IPS DF 6.9 (cell line): ENCODE results near the gene SPOCD1.

ENCODE experiments used
- DNase-seq: peaks from one replicate; pipeline ENCODE4 v3.0.0-alpha.2; 2013; ENCODE audit warnings: low read depth, low spot score
- H3K27ac ChIP-seq: one replicate; pipeline ENCODE4 v1.5.1; 2013; ENCODE audit warnings: low read length, control low read depth
- H3K27me3 ChIP-seq: 2 replicates; pipeline ENCODE4 v1.6.1; 2013; ENCODE audit warnings: mild to moderate bottlenecking, low read length; ENCODE audit not compliant: control insufficient read depth, insufficient read depth
- H3K36me3 ChIP-seq: 2 replicates; pipeline ENCODE4 v1.6.1; 2013; ENCODE audit warnings: low read length; ENCODE audit not compliant: control insufficient read depth, insufficient read depth
- H3K4me1 ChIP-seq: 2 replicates; pipeline ENCODE4 v1.6.1; 2013; ENCODE audit warnings: low read length; ENCODE audit not compliant: control insufficient read depth, insufficient read depth
- H3K4me3 ChIP-seq: 2 replicates; pipeline ENCODE4 v1.5.1; 2013; ENCODE audit warnings: mild to moderate bottlenecking, low read length
- H3K9me3 ChIP-seq: 2 replicates; pipeline ENCODE4 v1.6.1; 2013; ENCODE audit warnings: low read length, inconsistent platforms; ENCODE audit not compliant: control insufficient read depth, insufficient read depth
- WGBS: extraction: QIAGEN DNeasy Blood & Tissue Kit; methylation state at CpG from one replicate; pipeline ENCODE4 v1.1.7; 2013; ENCODE audit warnings: mixed read lengths, missing lambda C conversion rate; ENCODE audit not compliant: insufficient read length, insufficient coverage; 5-methylcytosine and 5-hydroxymethylcytosine counted together

The SPOCD1 gene

GRCh38 chr1:31815752-31816500 is at the start of gene SPOCD1:
Gene SPOCD1, minus strand, starts transcription at chr1:31816022. Its CDS starts 689 bp downstream, at chr1:31815333.
- no CpG with 5 or more reads among the region's 23 CpGs for WGBS
- Histone ChIP-seq H3K4me3 (peak within 1 kb of the TSS; percentile 38; the same call in 1 of the 2 replicates), H3K27ac (no peak within 1 kb of the TSS), H3K27me3 (no peaks in the 10 kb centered on the region), H3K4me1 (no peaks in the 10 kb centered on the region), H3K36me3 (no peaks in the 10 kb centered on the region), H3K9me3 (no peaks in the 10 kb centered on the region)
- peak; percentile 87 for DNase-seq

GRCh38 chr1:31862071-31862470 is 46.2 kb upstream of the SPOCD1 start:
- Histone ChIP-seq H3K4me1 (no peaks in the 10 kb centered on the region), H3K9me3 (no peaks in the 10 kb centered on the region), H3K27ac (no peak overlapping the region), H3K27me3 (no peaks in the 10 kb centered on the region), H3K36me3 (no peaks in the 10 kb centered on the region), H3K4me3 (no peak overlapping the region)
- no peak for DNase-seq
- WGBS, result no CpG with 5 or more reads among the region's 4 CpGs

GRCh38 chr1:31861346-31861745 is 45.5 kb upstream of the SPOCD1 start:
- no CpG with 5 or more reads among the region's 5 CpGs for WGBS
- H3K27ac ChIP-seq, result no peak overlapping the region

GRCh38 chr1:31860581-31860980 is 44.8 kb upstream of the SPOCD1 start:
- Histone ChIP-seq H3K9me3 (no peaks in the 10 kb centered on the region), H3K36me3 (no peaks in the 10 kb centered on the region), H3K4me1 (no peaks in the 10 kb centered on the region), H3K27me3 (no peaks in the 10 kb centered on the region), H3K4me3 (no peak overlapping the region), H3K27ac (no peak overlapping the region)
- DNase-seq, result no peak
- WGBS, result no CpG with 5 or more reads among the region's 7 CpGs

More at GRCh38 chr1:31861346-31861745, 45.5 kb upstream of the SPOCD1 start:
- H3K36me3 ChIP-seq, result no peaks in the 10 kb centered on the region
- H3K4me3 ChIP-seq, result no peak overlapping the region
- no peaks in the 10 kb centered on the region for H3K9me3 ChIP-seq
- DNase-seq, result no peak
- no peaks in the 10 kb centered on the region for H3K4me1 ChIP-seq
- H3K27me3 ChIP-seq, result no peaks in the 10 kb centered on the region

GRCh38 chr1:31859719-31860118 is 43.9 kb upstream of the SPOCD1 start:
- H3K27me3 ChIP-seq, result no peaks in the 10 kb centered on the region
- no CpG with 5 or more reads among the region's 2 CpGs for WGBS
- H3K4me3 ChIP-seq, result no peak overlapping the region
- no peak overlapping the region for H3K27ac ChIP-seq
- H3K4me1 ChIP-seq, result no peaks in the 10 kb centered on the region
- no peaks in the 10 kb centered on the region for H3K9me3 ChIP-seq
- no peaks in the 10 kb centered on the region for H3K36me3 ChIP-seq
- DNase-seq, result no peak

GRCh38 chr1:31859044-31859443 is 43.2 kb upstream of the SPOCD1 start:
- Histone ChIP-seq H3K27ac (no peak overlapping the region), H3K4me3 (no peak overlapping the region), H3K9me3 (no peaks in the 10 kb centered on the region), H3K27me3 (no peaks in the 10 kb centered on the region), H3K4me1 (no peaks in the 10 kb centered on the region), H3K36me3 (no peaks in the 10 kb centered on the region)
- no CpG with 5 or more reads among the region's 3 CpGs for WGBS
- no peak for DNase-seq

GRCh38 chr1:31857863-31858262 is 42.0 kb upstream of the SPOCD1 start:
- no peaks in the 10 kb centered on the region for H3K27me3 ChIP-seq
- no CpG with 5 or more reads among the region's 6 CpGs for WGBS
- no peak overlapping the region for H3K27ac ChIP-seq
- H3K4me1 ChIP-seq, result no peaks in the 10 kb centered on the region
- no peaks in the 10 kb centered on the region for H3K9me3 ChIP-seq
- no peaks in the 10 kb centered on the region for H3K36me3 ChIP-seq
- H3K4me3 ChIP-seq, result no peak overlapping the region
- DNase-seq, result no peak

- H3K27ac ChIP-seq, result no peak overlapping the region
- no peak for DNase-seq
- no CpG with 5 or more reads among the region's 6 CpGs for WGBS
- H3K4me1 ChIP-seq, result no peaks in the 10 kb centered on the region
- H3K4me3 ChIP-seq, result no peak overlapping the region
- no peaks in the 10 kb centered on the region for H3K36me3 ChIP-seq
- H3K27me3 ChIP-seq, result no peaks in the 10 kb centered on the region
- H3K9me3 ChIP-seq, result no peaks in the 10 kb centered on the region
These were observed 40.3 kb upstream of the SPOCD1 start for GRCh38 chr1:31856140-31856539.

GRCh38 chr1:31855038-31855845 is 39.4 kb upstream of the SPOCD1 start:
- no peaks in the 10 kb centered on the region for H3K27me3 ChIP-seq

GRCh38 chr1:31849653-31850052 is 33.8 kb upstream of the SPOCD1 start:
- Histone ChIP-seq H3K36me3 (no peaks in the 10 kb centered on the region), H3K9me3 (no peaks in the 10 kb centered on the region), H3K4me3 (no peak overlapping the region), H3K27me3 (no peaks in the 10 kb centered on the region), H3K4me1 (no peaks in the 10 kb centered on the region), H3K27ac (no peak overlapping the region)
- WGBS, result no CpG with 5 or more reads among the region's 5 CpGs
- no peak for DNase-seq

More at GRCh38 chr1:31855038-31855845, 39.4 kb upstream of the SPOCD1 start:
- no CpG with 5 or more reads among the region's 12 CpGs for WGBS
- Histone ChIP-seq H3K9me3 (no peaks in the 10 kb centered on the region), H3K36me3 (no peaks in the 10 kb centered on the region), H3K27ac (no peak overlapping the region), H3K4me1 (no peaks in the 10 kb centered on the region), H3K4me3 (no peak overlapping the region)
- no peak for DNase-seq
